ENCODE data around the gene STXBP1.

STXBP1 gene

GRCh38 chr9:127716412-127716811, 104.3 kb downstream of the STXBP1 start:
- no peak for DNase-seq

- no peak for DNase-seq
Observed at GRCh38 chr9:127717766-127718165, 105.7 kb downstream of the STXBP1 start.

GRCh38 chr9:127720031-127720864, 108.2 kb downstream of the STXBP1 start:
- no peak for DNase-seq

GRCh38 chr9:127720865-127721227, 108.8 kb downstream of the STXBP1 start:
- no peak for DNase-seq

GRCh38 chr9:127721391-127721821, 109.3 kb downstream of the STXBP1 start:
- DNase-seq = peak in 1 of 2 experiments; percentile 13

GRCh38 chr9:127722055-127722745, 110.1 kb downstream of the STXBP1 start:
- no peak for DNase-seq

GRCh38 chr9:127723013-127723412, 110.9 kb downstream of the STXBP1 start:
- DNase-seq = no peak

GRCh38 chr9:127723444-127723843, 111.4 kb downstream of the STXBP1 start:
- no peak for DNase-seq

- DNase-seq = no peak
Observed at GRCh38 chr9:127724012-127724411, 111.9 kb downstream of the STXBP1 start.

GRCh38 chr9:127726871-127727270, 114.8 kb downstream of the STXBP1 start:
- no peak for DNase-seq

- DNase-seq = no peak
Observed at GRCh38 chr9:127728808-127729207, 116.7 kb downstream of the STXBP1 start.

GRCh38 chr9:127729522-127730256, 117.6 kb downstream of the STXBP1 start:
- DNase-seq = no peak

GRCh38 chr9:127730262-127730661, 118.2 kb downstream of the STXBP1 start:
- no peak for DNase-seq

GRCh38 chr9:127730799-127731410, 118.8 kb downstream of the STXBP1 start:
- no peak for DNase-seq

- no peak for DNase-seq
Observed at GRCh38 chr9:127731938-127732337, 119.9 kb downstream of the STXBP1 start.

GRCh38 chr9:127732444-127732843, 120.4 kb downstream of the STXBP1 start:
- no peak for DNase-seq

- no peak for DNase-seq
Observed at GRCh38 chr9:127733614-127734013, 121.5 kb downstream of the STXBP1 start.

- DNase-seq = no peak
Observed at GRCh38 chr9:127734247-127734746, 122.2 kb downstream of the STXBP1 start.

GRCh38 chr9:127734747-127735529, 122.9 kb downstream of the STXBP1 start, which contains the start of gene TOR2A:
TOR2A (minus strand) TSS chr9:127735294; CDS start chr9:127735270, 24 bp downstream.
- DNase-seq = peak; percentile 87 to 95

- DNase-seq = no peak
Observed at GRCh38 chr9:127735530-127736185, 123.6 kb downstream of the STXBP1 start.

GRCh38 chr9:127738666-127739065, 126.6 kb downstream of the STXBP1 start:
- no peak for DNase-seq

Data from NCI-H526 (cell line).